Breast epithelium (tissue), 4 donors: ENCODE results near the gene ATP8A1. TPM values are rescaled to one million over a fixed set of nuclear protein-coding genes. Genes with fewer than 3 reads are reported as not detected.

Source experiments
- DNase-seq, 2 donors: peaks; one replicate each; pipeline ENCODE4 v3.0.0-alpha.2; 2019; ENCODE audit warnings: low spot score in 2 of 2
- H3K27ac ChIP-seq, 2 donors: fragments of 200-600 bp; sonication (generic) in 1 of 2; one replicate each; pipeline ENCODE4 v1.5.1; 2016 to 2019; ENCODE audit warnings: mild to moderate bottlenecking in 1 of 2
- H3K27me3 ChIP-seq, 2 donors: fragments of 200-600 bp; sonication (generic) in 1 of 2; one replicate each; pipeline versions ENCODE4 v1.5.1 to v1.6.0; 2017 to 2019; ENCODE audit warnings: control low read depth in 1 of 2, mild to moderate bottlenecking in 1 of 2
- H3K36me3 ChIP-seq: fragments of 200-600 bp; one replicate; pipeline ENCODE4 v1.5.1; 2019
- H3K4me1 ChIP-seq, 2 donors: fragments of 200-600 bp; sonication (generic); one replicate each; pipeline ENCODE4 v1.5.1; 2016 to 2019; ENCODE audit warnings: control low read depth in 1 of 2
- H3K4me3 ChIP-seq, 3 donors: fragments of 200-600 bp; sonication (generic); 1 replicate in 2 of 3; 2 replicates in 1 of 3; pipeline ENCODE4 v1.5.1; 2016 to 2019; ENCODE audit warnings: mild to moderate bottlenecking in 3 of 3, moderate library complexity in 2 of 3
- H3K9me3 ChIP-seq, 2 donors: fragments of 200-600 bp; sonication (generic) in 1 of 2; one replicate each; pipeline ENCODE4 v1.5.1; 2016 to 2019; ENCODE audit warnings: control low read depth in 1 of 2
- CTCF ChIP-seq, 3 donors: fragments of 450-650 bp; IDR thresholded peaks; one replicate each; pipeline ENCODE4 v1.5.1; 2016 to 2017; ENCODE audit warnings: antibody characterized with exemption in 3 of 3, mild to moderate bottlenecking in 3 of 3, moderate library complexity in 3 of 3
- POLR2A ChIP-seq: fragments of 450-650 bp; IDR thresholded peaks from one replicate; pipeline ENCODE4 v1.6.1; 2016; ENCODE audit warnings: antibody characterized with exemption, mild to moderate bottlenecking, moderate library complexity
- POLR2AphosphoS5 ChIP-seq, 3 donors: sonication (generic); formaldehyde crosslinking; IDR thresholded peaks; one replicate each; pipeline ENCODE4 v1.6.1; 2017; ENCODE audit warnings: antibody characterized with exemption in 3 of 3
- intact Hi-C: fragments of 100-400 bp; cut with DNase I; formaldehyde crosslinking; loops from one replicate; pipeline ENCODE4 v1.15.1; 2023; ENCODE audit warnings: low total_unique reads
- total RNA-seq, 3 donors: library from RNA; depleted of rRNA; stranded (reverse); fragments of >200 nt; gene quantifications; one replicate each; pipeline ENCODE4 v1.1.0, GENCODE V29; 2016

ATP8A1 gene
- total RNA-seq, 3 donors from 2014 or later, result 12.2 to 17.0 (median 14.8) TPM

- intact Hi-C loops, result no loop called here
- TF ChIP-seq POLR2A (no peak), POLR2AphosphoS5 (IDR thresholded peaks at IDR 0.05) (no peak), CTCF (IDR thresholded peaks at IDR 0.05) (no peak)
Observed at GRCh38 chr4:42454755-42455420, 202.0 kb downstream of the ATP8A1 start.

GRCh38 chr4:42453612-42454011 is 203.3 kb downstream of the ATP8A1 start:
- no peak for DNase-seq
- intact Hi-C loops, result no loop called here
- Histone ChIP-seq H3K9me3 (no peaks in the 10 kb centered on the region), H3K4me1 (no peaks in the 10 kb centered on the region), H3K4me3 (no peak overlapping the region), H3K36me3 (no peaks in the 10 kb centered on the region), H3K27me3 (no peaks in the 10 kb centered on the region), H3K27ac (no peak overlapping the region)
- no peak for TF ChIP-seq CTCF (IDR thresholded peaks at IDR 0.05)
- no peak for TF ChIP-seq POLR2AphosphoS5 (IDR thresholded peaks at IDR 0.05)

More at GRCh38 chr4:42454755-42455420, 202.0 kb downstream of the ATP8A1 start:
- no peak overlapping the region for H3K4me3 ChIP-seq
- no peaks in the 10 kb centered on the region for H3K36me3 ChIP-seq
- no peak for DNase-seq
- no peaks in the 10 kb centered on the region for H3K4me1 ChIP-seq
- H3K27me3 ChIP-seq, result no peaks in the 10 kb centered on the region
- no peak overlapping the region for H3K27ac ChIP-seq
- H3K9me3 ChIP-seq, result no peaks in the 10 kb centered on the region

- TF ChIP-seq POLR2AphosphoS5 (IDR thresholded peaks at IDR 0.05), result no peak
- no peak for TF ChIP-seq CTCF (IDR thresholded peaks at IDR 0.05)
- TF ChIP-seq POLR2A, result no peak
- H3K27me3 ChIP-seq, result no peaks in the 10 kb centered on the region
- no peak overlapping the region for H3K27ac ChIP-seq
- DNase-seq, result no peak
- H3K36me3 ChIP-seq, result no peaks in the 10 kb centered on the region
- H3K4me1 ChIP-seq, result no peaks in the 10 kb centered on the region
- intact Hi-C loops, result no loop called here
- H3K4me3 ChIP-seq, result no peak overlapping the region
- H3K9me3 ChIP-seq, result no peaks in the 10 kb centered on the region
Observed at GRCh38 chr4:42452823-42453222, 204.1 kb downstream of the ATP8A1 start.

GRCh38 chr4:42446823-42447222 is 210.1 kb downstream of the ATP8A1 start:
- TF ChIP-seq POLR2A, result no peak
- no peak for TF ChIP-seq CTCF (IDR thresholded peaks at IDR 0.05)
- no peak for TF ChIP-seq POLR2AphosphoS5 (IDR thresholded peaks at IDR 0.05)
- no peaks in the 10 kb centered on the region for H3K9me3 ChIP-seq
- no peak overlapping the region for H3K4me3 ChIP-seq
- H3K36me3 ChIP-seq, result no peaks in the 10 kb centered on the region
- H3K27ac ChIP-seq, result no peak overlapping the region
- intact Hi-C loops, result no loop called here
- no peaks in the 10 kb centered on the region for H3K27me3 ChIP-seq
- H3K4me1 ChIP-seq, result no peaks in the 10 kb centered on the region
- DNase-seq, result no peak

- H3K9me3 ChIP-seq, result no peaks in the 10 kb centered on the region
- no peaks in the 10 kb centered on the region for H3K4me1 ChIP-seq
- DNase-seq, result no peak
Observed at GRCh38 chr4:42445038-42445437, 211.9 kb downstream of the ATP8A1 start.

More at GRCh38 chr4:42445038-42445437, 211.9 kb downstream of the ATP8A1 start:
- intact Hi-C loops, result no loop called here
- TF ChIP-seq POLR2A (no peak), POLR2AphosphoS5 (IDR thresholded peaks at IDR 0.05) (no peak), CTCF (IDR thresholded peaks at IDR 0.05) (no peak)
- H3K27ac ChIP-seq, result no peak overlapping the region
- H3K27me3 ChIP-seq, result no peaks in the 10 kb centered on the region
- H3K4me3 ChIP-seq, result no peak overlapping the region
- H3K36me3 ChIP-seq, result no peaks in the 10 kb centered on the region
